GM15510 (cell line): ENCODE data around the gene SLFN14.

ENCODE experiments used
- POLR2A ChIP-seq: IDR thresholded peaks from 3 replicates; pipeline ENCODE4 v1.6.1; 2011; ENCODE audit warnings: borderline replicate concordance; ENCODE audit not compliant: insufficient read length; ENCODE audit errors: extremely low read depth

Gene SLFN14

DNA sequence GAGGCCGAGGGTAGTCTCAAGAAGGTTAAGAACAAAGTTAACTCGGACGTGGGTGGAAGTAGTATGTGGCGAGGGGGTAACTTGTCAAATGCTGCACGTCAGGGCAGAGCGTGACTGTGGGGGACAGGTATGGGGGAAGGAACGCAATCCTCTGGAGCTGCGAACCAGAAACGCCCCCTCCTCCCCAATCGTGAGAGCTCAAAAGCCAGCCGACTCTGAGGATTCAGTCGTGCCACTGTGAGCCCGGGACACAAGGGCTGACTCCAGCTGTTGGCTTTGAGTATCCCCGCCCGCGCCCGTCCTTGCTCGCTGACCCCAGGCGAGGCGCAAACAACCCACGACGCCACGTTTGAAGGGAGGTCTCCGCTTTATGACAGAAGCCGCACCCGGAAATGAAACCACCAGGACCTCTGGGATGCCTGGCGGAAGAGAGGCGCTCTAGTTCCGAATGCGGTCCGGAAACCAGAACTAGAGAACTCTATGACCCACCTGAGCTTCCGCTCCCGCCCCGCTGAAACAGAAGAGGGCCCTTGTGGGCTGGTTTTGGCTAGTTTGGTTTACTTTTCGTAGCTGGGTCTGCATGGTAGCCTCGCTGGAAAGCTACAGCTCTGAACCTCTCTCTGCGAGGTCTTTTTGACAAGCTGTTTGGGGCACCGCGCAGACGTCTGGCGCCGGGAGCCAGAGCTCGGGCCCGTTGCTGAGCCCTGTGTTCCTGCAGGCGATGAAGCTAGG is 17.7 kb upstream of the SLFN14 start, which contains the start of gene PEX12:
Gene PEX12 (minus strand): TSS at position 375 of the 732 bp plus-strand sequence. CDS start 550 bp downstream, outside the sequence.
- peak; percentile 84 for TF ChIP-seq POLR2A

DNA sequence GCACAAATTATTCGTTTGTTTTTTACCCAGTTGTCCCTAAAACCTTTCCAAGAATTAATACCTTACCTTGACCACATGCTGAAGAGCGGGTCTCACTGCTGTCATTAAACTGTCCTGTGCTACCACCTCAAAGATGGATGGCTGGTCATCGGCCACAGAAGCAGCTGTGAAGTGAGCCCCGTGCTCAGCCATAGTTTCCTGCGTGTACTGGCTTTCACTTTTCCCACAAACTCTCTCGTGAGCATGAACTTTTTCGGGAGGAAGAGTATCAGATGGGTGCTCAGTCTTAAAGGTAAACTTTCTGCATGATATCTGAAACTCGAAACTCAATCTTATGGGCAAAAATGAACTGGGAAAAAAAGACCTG is 17.2 kb upstream of the SLFN14 start:
- no peak for TF ChIP-seq POLR2A

DNA sequence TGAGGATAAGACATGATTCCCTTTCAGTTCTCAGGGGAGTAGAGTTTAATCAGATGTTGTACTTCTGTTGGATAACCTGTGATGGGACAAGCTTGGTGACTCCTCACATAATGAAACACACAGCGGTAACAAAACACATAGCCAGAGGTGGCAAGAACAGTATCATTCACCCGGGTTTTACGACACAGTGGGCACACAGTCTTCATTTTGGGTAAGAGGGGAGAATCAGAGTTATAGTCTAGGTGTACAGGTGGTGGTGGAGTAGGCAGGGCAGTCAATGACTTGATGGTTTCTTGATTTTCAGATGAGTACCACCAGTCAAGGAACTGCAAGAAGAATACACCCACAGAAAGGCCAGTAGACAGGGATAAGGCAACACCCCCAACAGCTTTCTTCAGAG is 15.1 kb upstream of the SLFN14 start:
- TF ChIP-seq POLR2A: no peak

DNA sequence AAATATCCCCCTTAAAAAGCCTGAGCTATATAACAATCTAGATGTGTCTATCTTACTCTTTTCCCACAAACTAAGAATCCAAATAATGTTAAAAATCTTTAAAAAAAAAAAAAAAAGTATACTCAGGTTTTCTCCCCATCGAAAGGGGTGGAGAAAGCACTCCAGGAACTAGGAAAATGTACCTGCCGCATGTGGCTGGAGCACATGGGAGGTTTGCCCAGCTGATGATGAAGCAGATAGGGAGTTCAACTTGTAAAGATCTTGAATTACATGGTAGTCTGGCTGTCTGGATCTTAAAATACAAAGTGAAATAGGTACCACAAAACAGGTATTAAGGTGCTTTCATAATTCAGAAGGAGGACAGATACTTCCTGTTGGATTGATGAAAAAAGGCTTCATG is 8.8 kb upstream of the SLFN14 start:
- no peak for TF ChIP-seq POLR2A

DNA sequence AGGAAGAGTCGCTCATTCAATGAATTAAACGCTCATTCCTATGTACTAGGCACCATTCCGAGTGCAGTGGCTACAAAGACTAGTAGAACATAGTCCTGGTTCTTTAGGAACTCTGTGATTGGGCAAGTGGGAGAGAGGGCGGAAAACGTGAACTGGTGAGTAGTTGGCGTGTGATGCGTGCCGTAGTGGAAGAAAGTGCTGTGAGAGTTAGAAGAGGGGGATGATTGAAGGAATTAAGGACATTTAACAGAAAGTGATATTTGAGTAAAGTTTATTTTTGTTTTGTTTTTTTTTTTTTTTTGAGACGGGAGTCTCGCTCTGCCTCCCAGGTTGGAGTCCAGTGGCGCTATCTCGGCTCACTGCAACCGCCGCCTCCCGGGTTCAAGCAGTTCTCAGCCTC is 7.9 kb upstream of the SLFN14 start:
- no peak for TF ChIP-seq POLR2A

DNA sequence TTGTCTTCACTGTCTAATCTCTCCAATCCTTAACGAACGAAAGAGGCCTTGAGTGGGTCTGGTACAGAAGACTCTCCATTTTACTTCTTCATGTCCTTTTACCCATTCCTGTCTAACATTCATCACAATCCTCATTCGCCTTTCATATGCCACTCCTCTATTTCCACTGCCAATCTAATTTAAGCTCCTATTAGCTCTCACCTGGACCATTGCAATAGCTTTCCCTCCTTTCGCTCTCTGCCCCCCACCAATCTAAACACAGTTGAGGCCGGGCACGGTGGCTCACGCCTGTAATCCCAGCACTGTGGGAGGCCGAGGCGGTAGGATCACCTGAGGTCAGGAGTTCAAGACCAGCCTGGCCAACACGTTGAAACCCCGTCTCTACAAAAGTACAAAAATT is 6.3 kb upstream of the SLFN14 start:
- TF ChIP-seq POLR2A: no peak

DNA sequence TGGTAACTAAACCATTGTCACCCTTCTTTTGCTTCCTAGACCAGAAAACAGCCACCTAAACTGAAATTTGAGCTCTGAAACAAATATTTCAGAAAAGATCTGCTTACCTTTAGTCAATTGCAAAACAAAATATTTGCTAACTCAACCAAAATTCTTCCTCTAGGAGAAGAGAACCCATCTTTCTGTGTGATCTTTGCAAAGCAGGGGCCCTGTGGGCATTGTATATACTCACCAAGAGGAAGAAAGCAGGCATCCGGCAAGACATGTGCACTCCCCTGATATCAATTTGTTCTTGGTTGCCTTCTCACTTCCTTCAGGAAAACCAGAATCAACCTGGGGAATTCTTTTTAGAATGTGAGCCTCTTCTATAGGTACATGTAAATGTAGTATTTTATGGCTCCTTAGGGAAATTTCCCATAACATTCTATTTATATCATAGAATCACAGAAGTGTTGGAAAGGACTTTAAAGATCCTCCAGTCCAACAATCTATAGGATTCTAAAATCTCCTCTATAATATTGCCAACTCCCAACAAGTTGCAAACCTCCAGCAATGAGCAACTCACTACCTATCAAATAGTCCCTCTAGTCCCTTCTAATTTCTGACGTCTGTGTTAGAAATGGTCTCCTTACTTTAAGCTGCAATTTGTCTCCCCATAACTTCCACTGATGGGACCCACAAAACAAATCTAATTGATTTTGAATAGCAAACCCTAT is 966 bp downstream of the SLFN14 start:
- no peak for TF ChIP-seq POLR2A

DNA sequence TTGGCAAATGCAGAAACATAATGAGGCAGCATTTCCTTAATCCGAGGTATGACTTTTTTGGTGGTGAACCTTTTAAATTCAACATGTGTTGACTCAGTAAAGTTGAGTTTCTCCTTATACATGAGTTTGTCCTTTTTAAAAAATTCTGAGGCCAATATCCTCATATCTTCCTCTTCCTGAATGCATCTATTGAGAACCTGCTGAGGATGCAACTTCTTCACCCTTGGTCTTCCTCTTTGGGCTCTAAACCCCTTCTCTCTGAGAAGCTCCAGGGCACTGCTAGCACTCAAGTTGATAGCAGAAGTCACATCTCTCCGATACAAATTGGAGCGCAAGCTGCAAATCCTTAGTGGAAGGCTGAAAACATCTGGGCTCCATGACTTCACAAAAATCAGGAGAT is 3.3 kb downstream of the SLFN14 start:
- TF ChIP-seq POLR2A: no peak

DNA sequence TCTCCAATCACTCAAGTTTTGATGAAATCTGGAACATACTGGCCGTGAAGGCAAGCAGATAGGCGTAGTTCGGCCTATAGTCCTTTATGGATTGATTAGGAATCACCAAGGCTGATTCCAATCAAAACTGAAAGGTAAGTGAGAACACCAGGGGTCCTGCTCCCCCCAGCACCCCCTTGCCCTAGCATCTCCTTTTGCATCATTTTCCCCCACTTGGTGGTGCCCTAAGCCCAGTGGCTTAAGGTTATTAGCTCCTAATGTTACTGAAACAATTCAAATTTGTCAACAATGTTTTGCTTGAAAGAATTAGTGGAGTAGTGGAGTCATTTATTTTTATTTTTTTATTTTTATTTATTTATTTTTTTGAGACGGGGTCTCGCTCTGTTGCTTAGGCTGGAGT is 4.9 kb downstream of the SLFN14 start:
- TF ChIP-seq POLR2A: no peak

DNA sequence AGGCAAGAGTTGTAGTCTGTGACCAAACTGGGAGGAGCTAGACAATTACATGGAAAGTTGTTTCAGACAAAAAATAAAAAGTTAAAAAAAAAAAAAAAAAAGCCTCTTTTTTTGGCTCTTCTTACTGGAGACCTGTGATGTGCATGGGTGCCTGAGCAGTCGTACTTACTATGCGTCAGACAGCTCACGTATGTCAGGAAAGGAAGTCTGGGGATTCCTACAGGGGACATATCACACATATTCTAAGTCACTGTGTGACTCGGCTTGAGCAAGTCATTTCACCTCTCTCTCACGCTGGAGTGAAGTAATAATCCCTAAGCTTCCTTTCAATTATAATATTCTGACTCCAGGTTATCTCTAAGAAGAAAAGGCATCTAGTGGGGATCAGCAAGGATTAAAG is 6.0 kb downstream of the SLFN14 start:
- TF ChIP-seq POLR2A: no peak

DNA sequence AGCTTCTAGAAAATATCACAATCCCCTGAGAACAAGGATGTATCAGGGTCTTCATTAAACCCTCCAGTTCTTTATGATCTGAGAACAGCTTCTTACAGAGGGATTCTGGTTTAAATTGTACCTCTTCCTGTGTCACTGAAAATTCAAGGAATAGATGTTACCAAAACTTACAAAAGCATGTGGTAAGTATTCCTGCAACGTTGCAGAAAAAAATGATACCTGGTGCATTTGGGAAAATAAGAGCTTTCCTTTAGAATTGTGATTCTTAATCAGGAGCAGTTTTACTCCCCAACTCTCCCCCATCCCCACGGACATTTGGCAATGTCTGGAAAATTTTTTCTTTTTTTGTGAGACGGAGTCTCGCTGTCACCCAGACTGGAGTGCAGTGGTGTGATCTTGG is 7.3 kb downstream of the SLFN14 start:
- TF ChIP-seq POLR2A: no peak

DNA sequence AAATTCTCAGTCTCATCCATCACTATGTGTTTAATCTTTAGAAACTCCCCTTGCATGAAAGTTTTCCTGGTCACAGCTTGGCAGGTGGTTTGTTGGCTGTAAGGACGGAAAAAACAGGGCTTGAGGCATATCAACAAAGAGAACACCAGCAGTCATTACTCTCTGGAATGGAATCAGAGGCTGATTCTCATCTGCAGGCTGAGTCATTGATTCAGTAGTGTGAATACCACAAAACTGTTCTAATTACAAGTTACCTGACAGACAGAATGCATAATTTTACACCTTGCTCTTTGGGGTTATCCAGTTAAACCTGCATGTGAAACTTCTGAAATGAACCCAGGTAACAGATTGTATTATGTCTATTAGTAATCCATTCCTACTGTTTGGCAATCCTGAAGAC is 11.6 kb downstream of the SLFN14 start:
- TF ChIP-seq POLR2A: no peak

DNA sequence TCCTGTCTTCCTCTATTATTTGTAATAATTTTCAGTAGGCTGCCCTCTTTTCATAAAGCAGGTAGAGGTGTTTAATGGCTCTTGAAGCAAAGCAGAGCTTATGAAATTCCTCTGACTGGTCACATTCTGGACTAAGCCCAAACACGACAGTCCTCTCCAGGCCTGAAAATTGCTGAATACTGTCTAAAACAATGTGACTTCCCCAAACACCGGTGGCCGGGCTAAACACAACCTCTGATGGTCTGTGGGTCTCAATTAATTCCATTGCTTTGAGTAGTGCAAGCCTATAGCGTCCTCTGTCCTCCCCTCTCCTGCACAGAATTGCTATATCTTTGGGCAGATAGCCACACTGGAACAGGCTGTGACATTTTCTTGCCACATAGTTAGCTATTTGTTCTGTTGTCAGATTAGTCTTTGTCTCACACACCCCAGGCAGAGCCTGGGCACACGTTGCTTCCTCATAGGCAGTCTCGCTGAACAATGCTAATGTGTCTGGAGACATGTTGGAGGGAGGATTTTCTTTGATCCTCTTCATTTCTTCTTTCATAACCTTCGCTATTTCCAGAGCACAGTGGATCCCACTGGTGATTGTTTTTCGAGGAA is 12.3 kb downstream of the SLFN14 start:
- no peak for TF ChIP-seq POLR2A

DNA sequence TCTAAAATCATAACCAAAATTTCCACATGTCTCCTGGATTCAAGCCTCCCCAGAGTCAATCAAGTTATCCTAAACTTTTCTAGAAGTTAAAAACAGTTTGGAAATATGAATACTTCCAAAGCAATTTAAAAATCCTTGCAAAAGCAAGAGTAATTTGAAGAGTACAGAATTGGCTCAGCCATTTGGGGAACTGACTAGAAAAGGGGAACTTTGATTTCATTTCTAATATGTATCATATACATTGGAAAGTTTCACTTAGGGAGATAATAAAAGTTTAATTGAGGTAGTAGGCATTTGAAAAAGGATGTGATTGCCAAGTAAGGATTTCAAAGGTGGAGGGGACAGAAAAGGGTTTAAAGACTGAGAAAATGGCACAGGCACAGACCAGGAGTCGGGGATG is 14.1 kb downstream of the SLFN14 start:
- no peak for TF ChIP-seq POLR2A

DNA sequence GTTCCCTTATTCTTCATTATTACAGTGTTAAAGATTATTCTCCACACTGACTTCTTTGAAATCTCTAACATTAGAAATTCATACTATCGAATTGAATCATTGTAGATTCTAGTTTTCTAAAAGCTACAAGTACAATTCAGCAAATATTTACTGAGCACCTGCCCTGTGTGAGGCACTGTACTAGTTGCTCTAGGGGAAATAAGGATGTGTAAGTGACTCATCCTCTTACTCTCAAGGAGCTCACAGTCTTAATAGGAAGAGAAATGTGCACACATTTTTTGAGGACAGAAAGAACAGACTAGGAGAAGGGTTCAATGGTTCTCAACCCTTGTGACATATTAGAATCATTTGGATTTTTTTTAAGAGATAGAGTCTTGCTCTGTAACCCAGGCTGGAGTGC is 15.5 kb downstream of the SLFN14 start:
- no peak for TF ChIP-seq POLR2A

DNA sequence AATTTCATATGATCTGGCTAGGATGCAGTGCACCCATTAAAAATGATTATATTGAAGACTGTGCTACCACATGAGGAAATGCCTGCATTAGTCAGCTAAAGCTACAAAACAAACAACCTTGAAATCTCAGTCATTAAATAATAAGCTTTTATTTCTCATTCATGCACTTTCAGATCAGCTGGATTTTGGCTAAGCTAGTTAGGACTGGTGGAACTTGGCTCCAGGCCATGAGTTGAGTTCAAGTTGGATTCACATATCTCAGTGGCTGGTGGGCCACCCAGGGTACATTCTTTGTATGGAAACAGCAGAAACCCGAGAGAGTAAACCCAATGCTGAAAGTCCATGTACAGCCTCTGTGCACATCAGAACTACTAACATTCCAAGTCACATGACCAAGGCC is 16.8 kb downstream of the SLFN14 start:
- TF ChIP-seq POLR2A: no peak
